Lung (tissue), 12 donors: ENCODE measurements around the gene ZBTB8A. TPM values are rescaled to one million over a fixed set of nuclear protein-coding genes. Genes with fewer than 3 reads are reported as not detected.
"Not testable (repeated sequence)": the region's sequence is repeated elsewhere in the genome, so short reads cannot be mapped to it uniquely, and the experiment has no call there.

Source experiments
- ATAC-seq: fragments of 200-7000 bp; cut with Tn5 transposase; one replicate; pipeline ENCODE4 v1.9.1; 2020; ENCODE audit warnings: moderate number of reproducible peaks; ENCODE audit not compliant: insufficient read depth, low FRiP score
- DNase-seq, 3 donors: peaks; one replicate each; pipeline ENCODE4 v3.0.0-alpha.2; 2013 to 2017
- H3K27ac ChIP-seq, 2 donors: one replicate each; pipeline ENCODE4 v1.5.1; 2013; ENCODE audit warnings: mild to moderate bottlenecking in 2 of 2, moderate library complexity in 2 of 2, control low read depth in 1 of 2, inconsistent platforms in 1 of 2, low read depth in 1 of 2, low read length in 1 of 2
- H3K27me3 ChIP-seq, 3 donors: one replicate each; pipeline ENCODE4 v1.5.1; 2013; ENCODE audit warnings: low read length in 2 of 3; ENCODE audit not compliant: control insufficient read depth in 3 of 3, insufficient read depth in 3 of 3
- H3K36me3 ChIP-seq, 4 donors: one replicate each; pipeline ENCODE4 v1.5.1; 2013; ENCODE audit warnings: low read length in 4 of 4, mild to moderate bottlenecking in 1 of 4, moderate library complexity in 1 of 4; ENCODE audit not compliant: control insufficient read depth in 4 of 4, insufficient read depth in 4 of 4
- H3K4me1 ChIP-seq, 5 donors: one replicate each; pipeline ENCODE4 v1.5.1; 2013; ENCODE audit warnings: low read length in 5 of 5, mild to moderate bottlenecking in 2 of 5, moderate library complexity in 1 of 5; ENCODE audit not compliant: control insufficient read depth in 5 of 5, insufficient read depth in 5 of 5
- H3K4me3 ChIP-seq: one replicate; pipeline ENCODE4 v1.5.1; 2013; ENCODE audit warnings: mild to moderate bottlenecking, control low read depth, moderate library complexity
- H3K9ac ChIP-seq, 2 donors: one replicate each; pipeline ENCODE4 v1.5.1; 2013; ENCODE audit warnings: low read length in 2 of 2, control low read depth in 1 of 2; ENCODE audit not compliant: insufficient read depth in 1 of 2
- H3K9me3 ChIP-seq, 4 donors: one replicate each; pipeline ENCODE4 v1.5.1; 2013; ENCODE audit warnings: low read length in 3 of 4, mild to moderate bottlenecking in 1 of 4, moderate library complexity in 1 of 4; ENCODE audit not compliant: control insufficient read depth in 4 of 4, insufficient read depth in 3 of 4
- CTCF ChIP-seq: IDR thresholded peaks from 2 replicates; pipeline ENCODE4 v1.5.1; 2012; ENCODE audit warnings: mild to moderate bottlenecking; ENCODE audit errors: control extremely low read depth, extremely low read depth
- WGBS, 2 donors: extraction: QIAGEN DNeasy Blood & Tissue Kit; methylation state at CpG; one replicate each; pipeline ENCODE4 v1.1.7; 2013; 5-methylcytosine and 5-hydroxymethylcytosine counted together
- polyA plus RNA-seq, 2 donors: library from polyadenylated mRNA; stranded (reverse); fragments of 200-250 nt; gene quantifications; one replicate each; pipeline ENCODE4 v1.2.1, GENCODE V29; 2013
- total RNA-seq, 2 donors: library from RNA; depleted of rRNA in 1 of 2; stranded (reverse); fragments of >200 nt in 1 of 2; gene quantifications; one replicate each; pipeline ENCODE4 v1.2.1, GENCODE V29; 2014 to 2021
- donor health status: control.
- donor health status: control.
- donor health status: Bipolar disorder and iron deficiency.
- donor health status: healthy.
- donor health status: DM: yes; HTN: yes; CAD: no.

Gene ZBTB8A
- total and polyA plus RNA-seq, 4 donors = 2.7 to 13.9 (median 5.6) TPM

- Histone ChIP-seq H3K9ac (no peak overlapping the region), H3K4me1 (no peaks in the 10 kb centered on the region), H3K9me3 (no peaks in the 10 kb centered on the region), H3K4me3 (no peak overlapping the region), H3K27me3 (no peaks in the 10 kb centered on the region), H3K27ac (no peak overlapping the region), H3K36me3 (peaks cover 0 to 15% (median 11%) of the 10 kb centered on the region in 4 donors)
- no peak for ATAC-seq
- TF ChIP-seq CTCF = no peak
- 94% methylated on average over 1 of the region's 1 CpG for WGBS, 2 donors
- no peak for DNase-seq
Measured at GRCh38 chr1:32626176-32626575, 86.9 kb downstream of the ZBTB8A start.

- Histone ChIP-seq H3K4me3 (no peak overlapping the region), H3K27me3 (no peaks in the 10 kb centered on the region), H3K9me3 (no peaks in the 10 kb centered on the region), H3K36me3 (peaks cover 0 to 15% (median 13%) of the 10 kb centered on the region in 4 donors), H3K4me1 (no peaks in the 10 kb centered on the region), H3K9ac (no peak overlapping the region), H3K27ac (no peak overlapping the region)
- WGBS, 2 donors = 75 to 82% methylated on average over 11 of the region's 11 CpGs
- TF ChIP-seq CTCF = no peak
- DNase-seq (no peak), ATAC-seq (no peak)
Measured at GRCh38 chr1:32627596-32628162, 88.5 kb downstream of the ZBTB8A start.

- peaks cover 0 to 21% (median 16%) of the 10 kb centered on the region in 4 donors for H3K36me3 ChIP-seq
- not testable (repeated sequence) for DNase-seq
Measured at GRCh38 chr1:32630173-32630572, 90.9 kb downstream of the ZBTB8A start.

GRCh38 chr1:32632829-32633228 is 93.6 kb downstream of the ZBTB8A start:
- Histone ChIP-seq H3K27me3 (no peaks in the 10 kb centered on the region), H3K4me3 (no peak overlapping the region), H3K4me1 (no peaks in the 10 kb centered on the region), H3K9ac (no peak overlapping the region), H3K36me3 (peaks cover 0 to 12% (median 10%) of the 10 kb centered on the region in 4 donors), H3K9me3 (no peaks in the 10 kb centered on the region), H3K27ac (no peak overlapping the region)
- DNase-seq (no peak), ATAC-seq (no peak)
- WGBS, 2 donors = 80 to 91% methylated on average over 2 of the region's 2 CpGs
- no peak for TF ChIP-seq CTCF

More at GRCh38 chr1:32630173-32630572, 90.9 kb downstream of the ZBTB8A start:
- ATAC-seq, H3K27me3 ChIP-seq, H3K4me1 ChIP-seq, H3K9ac ChIP-seq, H3K4me3 ChIP-seq, H3K9me3 ChIP-seq, H3K27ac ChIP-seq: not testable (repeated sequence)
- 97 to 99% methylated on average over 4 of the region's 4 CpGs for WGBS, 2 donors
